NOMO-1 (cell line): Measurements from ENCODE around the gene FGF3.

Experiments used
- DNase-seq, 2 experiments: peaks; one replicate each; lab custom pipeline; 2025; ENCODE audit not compliant: unreplicated experiment in 2 of 2; lab: John Stamatoyannopoulos, UW

Gene FGF3

DNA sequence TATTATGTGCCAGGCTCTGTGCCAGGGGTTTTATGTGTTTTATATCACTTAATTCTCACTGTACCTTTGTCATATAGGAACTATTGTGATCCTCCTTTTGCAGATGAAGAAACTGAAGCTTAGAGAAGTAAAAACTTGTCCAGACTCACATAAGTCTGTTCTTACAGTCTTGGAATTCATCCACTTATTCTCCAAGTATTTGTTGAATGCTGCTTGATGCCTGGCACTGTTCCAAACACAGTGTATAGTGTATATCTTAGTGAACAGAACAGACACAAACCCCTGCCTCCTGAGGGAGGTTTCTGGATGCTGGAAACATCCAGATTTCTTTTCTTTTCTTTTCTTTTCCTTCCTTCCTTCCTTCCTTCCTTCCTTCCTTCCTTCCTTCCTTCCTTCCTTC, 29.0 kb upstream of the FGF3 start:
- no peak for DNase-seq

DNA sequence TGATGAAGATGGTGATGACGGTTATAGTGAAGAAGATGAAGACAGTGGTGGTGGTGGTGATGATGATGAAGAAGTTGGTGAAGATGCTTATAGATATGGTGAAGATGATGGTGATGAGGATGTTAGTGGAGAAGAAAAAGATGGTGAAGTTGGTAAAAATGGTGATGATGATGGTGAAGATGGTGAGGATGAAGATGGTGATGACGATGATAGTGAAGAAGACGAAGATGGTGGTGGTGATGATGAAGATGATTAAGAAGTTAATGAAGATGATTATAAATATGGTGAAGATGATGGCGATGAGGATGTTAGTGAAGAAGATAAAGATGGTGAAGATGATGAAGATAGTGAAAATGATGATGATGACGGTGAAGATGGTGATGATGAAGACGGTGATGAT, 25.2 kb upstream of the FGF3 start:
- DNase-seq = no peak

DNA sequence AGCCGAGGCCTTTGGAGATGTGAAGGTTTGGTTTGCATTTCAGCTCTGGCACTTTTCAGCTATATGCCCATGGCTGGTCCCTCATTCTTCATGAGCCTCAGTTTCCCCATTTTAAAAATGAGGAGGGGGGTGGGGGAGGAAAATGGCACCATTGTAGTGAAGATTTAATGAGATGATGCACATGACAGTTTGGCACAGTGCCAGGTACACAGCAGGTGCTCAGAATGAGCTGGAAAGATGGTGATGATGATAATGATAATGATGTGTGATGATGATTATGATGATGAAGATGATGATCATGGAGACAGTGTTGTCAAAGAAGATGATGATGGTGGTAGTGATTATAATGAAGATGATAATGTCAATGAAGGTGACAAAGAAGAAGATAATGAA, 24.3 kb upstream of the FGF3 start:
- DNase-seq = no peak

DNA sequence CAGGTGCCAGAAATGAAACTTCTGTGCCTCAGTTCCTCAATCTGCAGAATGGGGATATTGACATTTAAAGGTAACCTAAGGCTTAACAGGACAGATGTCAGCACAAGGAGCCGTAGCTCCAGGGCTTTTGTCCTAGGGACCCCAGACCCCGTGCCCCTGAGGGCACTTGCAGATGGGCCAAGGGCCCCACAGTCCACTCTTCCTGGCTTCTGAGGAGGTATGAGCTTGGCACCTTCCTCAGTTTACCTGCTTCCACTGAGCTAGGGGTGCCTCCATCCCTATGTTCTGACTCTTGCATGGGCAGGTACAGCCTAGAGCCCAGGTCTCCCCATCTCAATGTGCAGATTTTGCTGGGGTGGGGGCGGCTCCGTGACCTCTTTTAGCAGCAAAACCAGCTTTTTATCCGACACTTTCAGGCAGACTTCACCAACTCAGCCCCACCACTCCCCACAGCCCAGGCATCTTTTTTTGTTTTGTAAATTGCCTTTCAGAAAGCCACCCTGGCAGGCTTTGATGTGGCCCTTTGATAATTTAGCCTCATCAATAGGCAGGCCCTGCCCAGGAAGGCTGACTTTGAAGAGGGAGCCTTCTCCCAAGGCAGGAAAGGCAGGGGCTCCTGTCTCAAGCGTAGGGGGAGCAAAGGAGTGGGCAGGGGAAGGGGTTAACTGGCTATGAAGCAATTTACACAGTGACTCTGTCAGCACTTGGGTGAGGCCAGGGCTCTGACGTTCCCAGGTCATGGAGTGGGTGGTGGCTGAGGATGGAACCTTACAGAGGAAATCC, 23.7 kb upstream of the FGF3 start:
- no peak for DNase-seq

DNA sequence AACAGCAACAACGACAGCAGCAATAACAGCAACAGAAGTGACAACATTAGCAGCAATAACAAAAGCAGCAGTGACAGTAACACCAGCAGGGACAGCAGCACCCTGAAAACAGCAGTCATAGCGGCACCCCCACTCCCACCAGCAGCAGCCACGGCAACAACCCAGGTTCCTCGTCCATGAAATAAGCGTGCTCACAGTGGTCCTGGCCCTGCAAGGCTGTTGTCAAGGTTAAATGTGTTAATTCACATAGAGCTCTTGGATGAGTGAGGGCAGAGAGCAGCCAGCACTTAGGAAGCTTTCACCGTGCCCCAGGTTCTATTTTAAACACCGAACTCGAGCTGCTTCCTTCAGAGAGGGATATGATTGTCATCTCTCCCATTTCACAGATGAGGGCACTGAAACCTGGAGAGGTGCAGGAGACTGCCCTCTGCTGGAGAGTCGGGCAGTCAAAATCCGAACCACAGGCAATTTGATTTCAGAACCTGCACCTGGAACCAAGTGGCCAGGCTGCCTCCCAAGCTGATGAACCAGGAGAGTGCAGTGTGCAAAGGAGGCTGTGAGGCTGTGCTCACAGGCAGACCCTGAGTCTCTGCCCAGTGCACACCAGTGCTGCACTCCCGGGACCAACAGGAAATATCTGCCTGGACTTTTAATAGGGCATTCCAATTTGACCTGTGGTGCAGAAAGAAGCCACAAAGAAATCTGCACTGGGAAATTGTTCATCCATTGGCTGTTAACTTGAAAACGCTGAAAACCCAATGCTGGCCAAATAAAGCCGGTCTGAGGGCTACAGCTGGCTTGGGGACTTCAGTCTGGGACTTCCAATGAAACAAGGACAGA, 22.9 kb upstream of the FGF3 start:
- DNase-seq = peak in 1 of 2 experiments; percentile 1

DNA sequence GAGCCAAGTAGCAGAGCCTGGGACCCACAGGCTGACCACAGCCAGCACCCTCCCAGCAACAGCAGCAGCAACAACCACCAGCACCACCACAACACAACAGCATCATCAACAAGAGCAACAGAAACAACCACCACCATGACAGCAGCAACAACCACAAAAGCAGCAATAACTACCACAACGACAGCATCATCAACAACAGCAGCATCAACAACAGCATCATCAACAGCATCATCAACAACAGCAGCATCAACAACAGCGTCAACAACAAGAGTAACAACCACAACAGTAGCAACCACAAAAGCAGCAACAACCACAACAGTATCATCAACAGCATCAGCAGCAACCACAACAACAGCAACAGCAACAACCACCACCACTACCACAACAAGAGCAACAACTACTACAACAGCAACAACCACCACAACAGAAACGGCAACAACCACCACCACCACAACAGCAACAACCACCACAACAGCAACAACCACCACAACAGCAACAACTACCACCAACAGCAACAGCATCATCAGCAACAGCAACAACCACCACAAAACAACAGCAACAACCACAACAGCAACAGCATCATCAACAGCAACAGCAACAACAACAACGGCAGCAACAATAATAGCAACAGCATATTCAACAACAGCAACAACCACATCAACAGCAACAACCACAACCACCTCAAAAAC, 22.1 kb upstream of the FGF3 start:
- DNase-seq = no peak

DNA sequence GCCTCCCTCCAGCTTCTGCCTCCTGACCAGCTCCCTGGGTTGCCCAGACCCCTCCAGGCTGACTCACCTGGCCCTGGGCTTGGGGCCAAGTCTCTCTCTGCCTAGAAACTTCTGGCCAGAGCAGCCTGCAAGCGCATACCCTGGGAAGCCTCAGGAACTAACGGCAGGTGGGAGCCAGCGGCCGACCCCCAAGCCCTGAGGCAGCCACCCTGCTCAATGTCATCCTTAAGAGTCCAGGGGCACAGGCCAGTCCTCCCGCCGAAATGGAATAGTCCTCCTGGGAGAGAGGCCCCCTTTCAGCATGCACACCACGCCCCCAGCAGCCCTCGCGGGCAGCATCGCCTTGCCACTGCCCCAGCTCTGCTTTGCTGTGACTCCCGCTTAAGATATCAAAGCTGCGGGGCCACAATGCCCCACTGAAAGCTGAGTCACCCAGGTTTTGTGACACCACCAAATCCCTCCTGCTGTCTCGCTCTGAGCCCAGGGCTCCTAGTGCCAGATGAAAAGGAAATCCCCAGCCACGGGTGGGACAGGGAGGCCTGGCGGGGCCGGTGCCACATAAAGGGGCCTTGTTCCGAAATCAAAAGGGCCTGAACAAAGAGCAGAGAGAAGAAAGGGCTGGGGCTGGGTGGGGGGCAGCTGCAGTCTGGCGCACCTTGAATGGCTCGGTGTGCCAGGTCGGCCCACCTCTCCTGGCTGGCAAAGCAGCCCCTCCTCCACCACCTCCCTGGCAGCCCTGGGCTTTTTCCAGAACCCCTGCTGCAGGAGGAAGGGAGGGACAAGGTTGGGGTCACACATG, 21.4 kb upstream of the FGF3 start:
- no peak for DNase-seq

DNA sequence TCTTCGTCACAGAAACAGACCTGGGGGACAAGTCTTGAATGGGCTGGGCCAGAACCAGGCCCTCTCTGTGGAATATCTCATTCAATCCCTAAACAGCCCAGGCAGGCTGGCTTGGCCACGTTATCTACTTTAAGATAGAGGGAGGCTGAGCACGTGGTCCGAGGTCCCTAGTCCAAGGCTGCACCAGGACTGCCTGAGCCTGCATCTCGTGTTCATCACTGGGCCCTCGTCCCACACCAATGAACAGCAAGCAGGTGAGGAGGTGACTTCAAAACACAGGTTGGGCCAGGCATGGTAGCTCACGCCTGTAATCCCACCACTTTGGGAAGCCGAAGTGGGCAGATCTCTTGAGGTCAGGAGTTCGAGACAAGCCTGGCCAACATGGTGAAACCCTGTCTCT, 20.3 kb upstream of the FGF3 start:
- DNase-seq = no peak

DNA sequence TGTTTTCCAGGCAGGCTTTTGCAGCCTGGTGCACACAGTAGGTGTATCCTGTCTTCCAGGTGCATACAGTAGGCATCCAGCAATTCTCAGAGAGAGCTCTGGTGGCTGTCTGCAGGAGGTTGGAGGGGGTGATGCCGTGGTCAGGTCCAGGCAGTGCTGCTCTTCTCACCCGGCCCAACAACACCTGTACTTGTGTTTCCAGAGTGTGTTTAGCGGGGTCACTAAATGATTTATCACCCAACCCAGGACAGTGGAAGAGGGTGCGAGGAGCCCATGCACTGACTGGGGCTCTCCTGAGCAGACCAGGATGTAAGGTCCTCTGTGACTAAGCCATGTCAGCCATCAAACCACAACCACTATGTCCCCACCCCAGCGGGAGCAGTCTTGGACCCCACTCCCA, 18.6 kb upstream of the FGF3 start:
- no peak for DNase-seq

DNA sequence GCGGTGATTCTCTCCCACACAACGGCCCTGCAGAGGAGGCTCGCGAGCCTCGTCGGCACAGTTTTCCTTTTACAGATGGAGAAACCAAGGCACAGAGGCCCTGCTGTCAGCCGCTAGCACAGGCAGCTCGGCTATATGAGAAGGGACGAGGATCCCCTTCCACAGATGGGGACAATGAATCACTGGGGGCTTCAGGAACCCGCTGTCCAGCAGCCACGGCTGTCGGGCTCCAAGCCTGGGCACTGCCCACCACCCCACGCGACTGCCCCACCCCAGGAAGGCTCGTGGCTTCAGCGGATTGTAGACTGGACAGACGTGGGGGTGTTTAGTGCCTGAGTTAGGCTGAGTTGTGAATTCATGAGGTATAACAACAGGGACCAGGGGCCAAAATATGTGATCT, 17.2 kb upstream of the FGF3 start:
- DNase-seq = no peak

DNA sequence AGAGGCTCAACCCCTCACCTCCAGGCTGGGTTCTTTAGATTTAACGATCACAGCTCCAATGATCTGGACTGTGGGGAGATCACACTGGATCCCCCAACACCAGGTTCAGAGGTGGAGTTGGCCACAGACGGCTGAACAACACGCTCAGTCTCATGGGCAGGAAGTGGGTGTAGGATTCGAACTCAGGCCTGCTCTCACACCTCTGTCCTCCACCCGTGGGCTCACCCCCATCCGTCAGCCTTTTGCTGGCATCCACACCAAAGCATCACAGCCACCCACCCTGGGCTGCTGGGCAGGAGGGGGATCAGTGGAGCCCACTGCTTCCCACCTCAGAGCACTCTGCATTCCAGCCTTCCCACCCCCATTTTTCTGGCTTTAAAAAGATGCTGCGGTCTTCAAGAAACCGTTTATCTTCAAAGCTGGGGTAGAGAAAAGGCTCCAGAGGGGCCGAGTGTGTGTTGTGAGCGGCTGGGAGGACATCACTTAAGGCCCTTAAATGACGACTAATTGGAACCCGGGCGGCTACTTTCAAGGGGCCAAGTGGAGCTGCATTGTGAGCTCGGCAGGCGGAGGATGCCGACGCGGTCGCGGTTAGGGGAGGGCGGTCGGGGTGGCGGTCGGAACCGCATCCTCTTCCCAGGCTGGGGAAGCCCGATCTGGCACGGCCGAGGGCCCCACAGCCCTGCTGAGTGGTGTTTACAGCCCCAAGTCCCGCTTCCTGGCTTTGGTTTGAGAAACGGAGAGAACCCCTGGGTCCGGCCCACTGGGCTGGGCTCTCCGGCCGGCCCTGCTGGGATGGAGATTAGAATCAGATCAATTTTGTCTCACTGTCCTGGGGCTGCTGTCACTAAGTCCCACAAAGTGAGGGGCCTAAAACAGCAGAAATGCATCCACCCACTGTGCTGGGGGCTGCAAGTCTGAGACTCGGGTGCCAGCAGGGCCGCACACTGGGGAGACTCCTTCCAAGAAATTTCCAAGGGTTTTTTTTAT, 15.9 kb upstream of the FGF3 start:
- DNase-seq = no peak

DNA sequence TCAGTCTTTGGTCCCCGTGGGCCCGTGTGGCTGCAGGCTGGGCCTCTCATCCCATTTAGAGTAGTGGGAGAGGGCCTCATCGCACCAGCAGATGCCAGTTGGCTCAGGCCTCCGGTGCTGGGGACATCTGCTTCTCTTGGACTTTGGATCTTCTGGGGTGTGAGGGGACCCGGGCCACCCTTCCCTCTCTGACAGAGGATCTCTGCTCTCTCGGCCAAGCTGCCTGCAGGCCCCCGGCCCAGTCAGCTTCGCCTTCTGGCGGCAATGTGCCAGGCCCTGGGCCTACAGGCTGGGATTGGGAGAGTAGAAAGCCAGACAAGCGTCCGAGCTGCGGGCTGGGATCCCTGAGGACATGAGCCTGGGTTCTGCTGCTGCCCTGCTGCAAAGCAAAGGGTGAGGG, 15.0 kb upstream of the FGF3 start:
- DNase-seq = no peak

DNA sequence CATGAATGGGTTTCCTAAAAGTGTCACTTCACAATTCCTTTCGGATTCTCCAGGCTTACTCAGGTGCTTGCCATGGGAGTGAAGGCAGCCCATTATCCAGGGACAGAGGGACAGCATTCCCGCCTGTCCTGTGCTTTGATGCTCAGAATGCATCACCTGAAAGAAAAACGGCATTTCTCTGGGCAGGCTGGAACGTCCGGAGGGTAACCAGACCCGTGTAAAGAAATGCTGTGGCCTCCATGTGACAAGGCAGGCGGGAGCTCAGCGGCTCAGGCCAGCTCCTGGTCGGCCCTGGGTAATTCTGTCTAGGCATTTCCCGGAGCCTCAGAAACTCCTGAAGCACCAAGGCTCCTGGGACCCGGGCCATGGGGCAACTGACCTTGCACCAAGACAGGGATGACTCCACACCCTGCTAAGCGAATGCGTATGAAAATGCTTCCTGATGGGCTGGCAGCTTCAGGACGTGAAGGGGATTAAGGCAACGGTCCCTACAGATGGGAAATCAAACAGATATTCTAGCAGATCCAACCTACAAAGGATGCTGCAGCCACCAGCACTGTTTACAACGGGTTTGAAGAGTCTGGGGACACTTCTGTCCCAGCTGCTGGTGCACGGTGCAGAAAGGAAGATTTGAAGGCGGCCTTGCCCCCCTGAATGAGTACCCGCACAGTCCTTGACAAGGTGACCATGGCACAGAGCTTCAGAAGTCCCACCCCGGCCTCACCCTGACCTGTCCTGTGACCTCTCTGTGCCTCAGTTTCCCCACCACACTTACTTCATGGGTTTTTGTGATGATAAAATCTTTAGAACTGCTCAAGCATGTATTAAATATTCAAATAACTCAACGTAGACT, 13.6 kb upstream of the FGF3 start:
- no peak for DNase-seq

DNA sequence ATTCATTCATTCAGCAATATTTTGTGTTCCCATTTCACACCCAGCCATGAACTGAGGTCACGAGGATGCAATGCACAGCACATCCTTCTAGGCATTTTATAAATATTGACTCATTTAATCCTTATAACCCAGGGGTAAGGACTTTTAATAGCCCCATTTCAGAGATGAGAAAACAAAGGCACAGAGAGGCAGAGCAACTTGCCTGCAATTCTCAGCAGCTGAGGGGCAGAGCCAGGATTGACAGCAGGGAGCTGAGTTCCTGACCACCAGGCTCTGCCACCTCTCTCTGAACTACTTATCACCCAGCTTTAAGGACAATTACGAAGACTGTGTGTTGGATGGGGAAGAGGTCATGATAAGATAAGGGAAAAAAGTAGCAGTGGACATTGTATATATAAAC, 12.8 kb upstream of the FGF3 start:
- no peak for DNase-seq

DNA sequence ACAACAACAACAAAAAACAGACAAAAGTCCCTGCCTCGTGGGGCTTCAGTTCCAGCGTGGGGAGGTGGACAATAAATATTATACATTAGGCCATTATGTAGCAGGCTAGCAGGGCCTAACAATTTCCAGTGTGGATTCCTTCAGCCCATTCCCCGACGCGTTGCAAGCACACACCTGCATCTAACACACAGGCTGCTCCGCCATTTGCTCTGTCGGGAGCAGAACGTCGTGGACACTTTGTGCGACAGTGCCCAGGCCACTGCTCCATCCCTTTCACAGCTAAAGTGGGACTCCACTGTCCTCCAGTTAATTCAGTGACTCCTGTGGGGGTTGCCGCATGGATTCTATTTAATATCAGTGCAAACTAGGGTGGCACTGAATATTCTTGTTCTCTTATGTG, 10.9 kb upstream of the FGF3 start:
- DNase-seq = no peak

DNA sequence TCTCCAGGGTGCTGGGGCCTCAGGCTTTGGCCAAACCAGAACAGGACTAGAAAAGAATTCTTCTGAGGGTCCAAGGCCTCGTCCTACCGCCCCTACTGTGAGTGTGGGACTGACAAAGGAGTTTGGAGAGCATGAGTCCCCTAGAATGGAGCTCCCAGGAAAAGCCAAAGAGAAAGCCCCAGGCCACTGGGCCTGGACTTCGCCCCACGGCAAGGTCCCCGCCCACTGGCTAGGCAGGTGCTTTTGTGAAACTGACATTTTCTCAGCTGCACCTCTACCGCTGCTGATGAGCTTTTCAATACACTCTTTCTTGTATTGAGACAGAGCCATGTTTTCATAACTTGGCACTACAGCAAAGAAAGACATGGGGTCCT, 9.7 kb upstream of the FGF3 start:
- no peak for DNase-seq

DNA sequence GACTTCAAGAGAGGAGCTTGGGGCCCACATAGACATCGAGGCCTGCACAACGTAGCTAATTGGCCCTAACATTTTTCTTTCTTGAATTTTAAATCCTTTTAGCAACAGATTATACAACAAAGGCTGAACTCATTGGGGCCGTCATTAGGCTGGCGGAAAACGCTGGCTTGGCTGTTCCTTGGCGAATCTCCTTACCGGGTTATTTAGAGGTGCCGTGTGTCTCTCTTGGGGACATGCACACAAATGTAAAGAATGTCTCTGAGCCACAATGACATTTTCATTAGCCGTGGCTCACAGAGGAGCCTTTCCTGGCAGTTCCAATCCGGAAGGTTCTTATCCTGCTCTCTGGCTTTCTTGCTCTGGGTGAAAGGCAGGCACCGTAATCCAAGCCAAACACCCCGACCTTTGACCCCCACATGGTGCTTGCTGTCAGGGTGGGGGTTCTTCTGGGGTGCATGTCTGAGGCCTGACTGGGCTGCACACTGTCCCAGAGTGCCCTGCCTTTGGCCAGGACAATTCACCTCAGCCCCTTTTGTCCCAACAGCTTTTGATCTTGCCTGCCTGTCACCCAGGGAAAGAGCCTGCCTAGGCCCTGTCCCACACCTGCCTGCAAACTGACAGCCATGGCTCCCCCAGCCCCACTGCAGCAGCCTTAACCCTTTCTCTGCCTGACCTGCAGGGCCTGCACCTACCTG, 9.2 kb upstream of the FGF3 start:
- DNase-seq = no peak

DNA sequence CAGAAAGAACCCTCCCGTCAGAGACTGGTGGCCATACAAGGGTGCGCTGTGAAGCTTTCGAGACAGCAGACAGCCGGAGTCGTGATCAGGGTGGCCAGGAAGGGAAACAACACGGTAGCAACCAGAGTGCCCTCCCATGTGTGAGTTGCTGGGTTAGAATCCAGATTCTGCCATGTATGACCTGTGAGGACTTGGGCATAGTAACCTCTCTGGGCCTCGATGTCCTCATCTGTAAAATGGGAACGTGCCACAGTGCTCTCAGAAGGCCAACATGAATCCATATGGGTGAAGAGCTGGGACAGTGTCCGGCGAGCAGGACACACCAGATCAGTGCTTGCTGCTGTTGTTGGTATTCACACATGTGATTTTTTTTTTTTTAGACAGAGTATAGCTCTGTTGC, 7.6 kb upstream of the FGF3 start:
- no peak for DNase-seq
